GM12878 (cell line): ENCODE results near the gene ELAVL1. TPM values are rescaled to one million over a fixed set of nuclear protein-coding genes. Genes with fewer than 3 reads are reported as not detected.

ENCODE experiments used
- ATAC-seq: fragments of 200-7000 bp; cut with Tn5 transposase; 3 replicates; pipeline ENCODE4 v1.9.1; 2020; ENCODE audit warnings: mild to moderate bottlenecking, moderate library complexity
- BruUV-seq: library from RNA; stranded (reverse); fragments of 400-500 nt; replicated peaks from 2 replicates; lab custom pipeline; 2021; lab: Mats Ljungman, UMichigan
- CTCF ChIA-PET: fragments of 300-600 bp; sonication (Branson Sonifier 250); formaldehyde crosslinking; extraction: SDS; loops from one replicate; lab custom pipeline; 2021; ENCODE audit warnings: inconsistent platforms; lab: Yijun Ruan, JAX
- POLR2A ChIA-PET: fragments of 350-600 bp; formaldehyde crosslinking; extraction: SDS; loops from one replicate; lab custom pipeline; 2021; ENCODE audit warnings: inconsistent platforms; lab: Charles Lee
- RAD21 ChIA-PET: fragments of 300-600 bp; sonication (Branson Sonifier 250); formaldehyde crosslinking; loops from one replicate; lab custom pipeline; 2023; ENCODE audit warnings: antibody characterized with exemption; ENCODE audit not compliant: unreplicated experiment; lab: Charles Lee
- SMC1A ChIA-PET: fragments of 300-600 bp; sonication (Branson Sonifier 250); formaldehyde crosslinking; loops from one replicate; lab custom pipeline; 2023; ENCODE audit not compliant: unreplicated experiment, uncharacterized antibody; lab: Charles Lee
- DNase-seq: peaks from one replicate; pipeline ENCODE4 v3.0.0-alpha.2; 2011; ENCODE audit warnings: low read depth, low spot score
- FAIRE-seq: peaks from 3 replicates; lab custom pipeline; 2011; peaks lifted over from hg19 to GRCh38; lab: Jason Lieb, UNC
- H2AFZ ChIP-seq: 2 replicates; pipeline ENCODE4 v1.6.0; 2011; ENCODE audit warnings: low read depth, low read length, control low read depth; ENCODE audit not compliant: control insufficient read depth
- H3K27ac ChIP-seq: 2 replicates; pipeline ENCODE4 v1.5.1; 2011; ENCODE audit warnings: control low read depth; ENCODE audit not compliant: control insufficient read depth, insufficient read depth
- H3K27me3 ChIP-seq, 2 experiments: replicated peaks in 1 of 2; 2 replicates each; pipeline versions ENCODE4 v1.6.0 to v1.6.1; 2011; ENCODE audit warnings: low read length in 1 of 2; ENCODE audit not compliant: control insufficient read depth in 2 of 2, insufficient read depth in 2 of 2
- H3K36me3 ChIP-seq, 2 experiments: 2 replicates each; pipeline ENCODE4 v1.5.1; 2011; ENCODE audit warnings: low read length in 1 of 2; ENCODE audit not compliant: control insufficient read depth in 2 of 2, insufficient read depth in 2 of 2
- H3K4me1 ChIP-seq: 2 replicates; pipeline ENCODE4 v1.6.1; 2011; ENCODE audit warnings: mild to moderate bottlenecking, low read length, moderate library complexity, mixed read lengths; ENCODE audit not compliant: control insufficient read depth, insufficient read depth
- H3K4me2 ChIP-seq: 2 replicates; pipeline ENCODE4 v1.6.0; 2011; ENCODE audit warnings: control low read depth; ENCODE audit not compliant: control insufficient read depth, insufficient read depth
- H3K4me3 ChIP-seq: fragments of 200-600 bp; sonication (generic); 2 replicates; pipeline ENCODE4 v1.5.1; 2016
- H3K79me2 ChIP-seq: 2 replicates; pipeline ENCODE4 v1.6.0; 2011; ENCODE audit warnings: low read length; ENCODE audit not compliant: control insufficient read depth, insufficient read depth
- H3K9ac ChIP-seq: 2 replicates; pipeline ENCODE4 v1.8.0; 2011; ENCODE audit warnings: low read length, control low read depth, mixed read lengths; ENCODE audit not compliant: control insufficient read depth, insufficient read depth
- H3K9me3 ChIP-seq: replicated peaks from 3 replicates; pipeline ENCODE4 v1.5.1; 2011; ENCODE audit warnings: mild to moderate bottlenecking, low read length; ENCODE audit not compliant: control insufficient read depth, insufficient read depth
- H4K20me1 ChIP-seq: 2 replicates; pipeline ENCODE4 v1.6.0; 2011; ENCODE audit not compliant: control insufficient read depth, insufficient read depth
- ATF7 ChIP-seq: fragments of 450-650 bp; IDR thresholded peaks from 2 replicates; pipeline ENCODE4 v1.6.1; 2016; ENCODE audit warnings: low read depth, mild to moderate bottlenecking
- BRCA1 ChIP-seq: IDR thresholded peaks from 2 replicates; pipeline ENCODE4 v1.6.1; 2011; ENCODE audit warnings: low read depth, low read length, improper control_type of control experiment
- CHD2 ChIP-seq: IDR thresholded peaks from 2 replicates; pipeline ENCODE4 v1.6.1; 2011; ENCODE audit warnings: low read depth, low read length, improper control_type of control experiment, borderline replicate concordance
- MXI1 ChIP-seq: fragments of 150-350 bp; IDR thresholded peaks from 2 replicates; pipeline ENCODE4 v1.6.1; 2011; ENCODE audit warnings: low read depth, mild to moderate bottlenecking, inconsistent platforms, low read length, improper control_type of control experiment
- POLR2A ChIP-seq: IDR thresholded peaks from 2 replicates; pipeline ENCODE4 v1.6.1; 2011; ENCODE audit warnings: low read depth, mild to moderate bottlenecking, low read length
- STAT3 ChIP-seq: IDR thresholded peaks from 2 replicates; pipeline ENCODE4 v1.6.1; 2011; ENCODE audit warnings: low read depth, low read length, improper control_type of control experiment
- TBL1XR1 ChIP-seq: IDR thresholded peaks from 2 replicates; pipeline ENCODE4 v1.6.1; 2012; ENCODE audit warnings: low read depth, low read length, improper control_type of control experiment
- ZBTB33 ChIP-seq: fragments of 450-650 bp; IDR thresholded peaks from 2 replicates; pipeline ENCODE4 v1.6.1; 2017; ENCODE audit warnings: mild to moderate bottlenecking
- ZNF274 ChIP-seq: IDR thresholded peaks from one replicate; pipeline ENCODE4 v1.8.0; 2011; ENCODE audit not compliant: insufficient read length, insufficient read depth
- WGBS: methylation state at CpG from one replicate; pipeline ENCODE4 v1.1.6; 2016; ENCODE audit warnings: low lambda C conversion rate; ENCODE audit not compliant: insufficient replicate concordance, insufficient coverage; ENCODE audit errors: missing lambda C conversion rate; 5-methylcytosine and 5-hydroxymethylcytosine counted together
- in situ Hi-C: fragments of 300-500 bp; cut with MboI; formaldehyde crosslinking; loops from 9 replicates; pipeline ENCODE4 v1.14.3; 2018; ENCODE audit warnings: mixed read lengths
- intact Hi-C: fragments of 100-400 bp; cut with micrococcal nuclease; formaldehyde crosslinking; loops from one replicate; pipeline ENCODE4 v1.14.2; 2022; ENCODE audit not compliant: unreplicated experiment
- polyA plus RNA-seq, 11 experiments: library from polyadenylated mRNA; depleted of rRNA in 4 of 11; unstranded in 6 of 11; stranded (reverse) in 5 of 11; fragments of >200 nt; fragmentation: Nextera tagmentation in 4 of 11; fragmentation: Illumina TruSeq in 1 of 11; extraction: Ambion mirVana in 4 of 11; extraction: Trizol in 1 of 11; gene quantifications; 1 replicate in 1 of 11; 2 replicates in 10 of 11; pipeline versions ENCODE4 v1.2.1 to v1.2.3, GENCODE V29; 2011 to 2016; ENCODE audit warnings: inconsistent platforms in 2 of 11, missing spikeins in 2 of 11, low read depth in 1 of 11
- total RNA-seq, 4 experiments: library from RNA; depleted of rRNA in 3 of 4; stranded (reverse); fragments of >200 nt in 3 of 4; fragmentation: Illumina TruSeq in 1 of 4; extraction: Trizol in 1 of 4; gene quantifications; 2 replicates each; pipeline versions ENCODE4 v1.2.1 to v1.2.3, GENCODE V29; 2013 to 2021

ELAVL1 gene
- total and polyA plus RNA-seq, 10 of the 15 experiments (the other 5 are each of a cell fraction or from before 2014, with no cell fraction given), result 7.4 to 155 (median 70.3) TPM

GRCh38 chr19:7979559-7979958 is 25.9 kb downstream of the ELAVL1 start:
- DNase-seq (no peak), FAIRE-seq (no peak), ATAC-seq (no peak)
- intact Hi-C loops, result no loop called here
- Histone ChIP-seq H3K9ac (no peak overlapping the region), H2AFZ (no peak overlapping the region), H3K4me3 (no peak overlapping the region), H3K27ac (no peak overlapping the region), H3K4me1 (no peaks in the 10 kb centered on the region), H3K79me2 (no peaks in the 10 kb centered on the region; the same call in 1 of the 2 replicates), H3K4me2 (no peak overlapping the region), H3K36me3 (peaks cover 23 to 62% of the 10 kb centered on the region in 2 experiments), H3K27me3 (no peaks in the 10 kb centered on the region), H4K20me1 (no peaks in the 10 kb centered on the region; the same call in 1 of the 2 replicates), H3K9me3 (no peaks in the 10 kb centered on the region)
- CTCF ChIA-PET, result no interaction called here
- no TSS peak for BruUV-seq
- in situ Hi-C loops, result no loop called here
- POLR2A ChIA-PET, result no interaction called here
- WGBS, result 92% methylated on average over 8 of the region's 8 CpGs
- SMC1A ChIA-PET, result no interaction called here
- peak; percentile 26; the same call in 1 of the 2 replicates for TF ChIP-seq POLR2A
- no peak for TF ChIP-seq TBL1XR1
- RAD21 ChIA-PET, result interaction anchor here (1.0 kb wide), 1 partner anchor 35 kb away, joined by 3 read pairs; no protein-coding TSS in a partner anchor

DNA sequence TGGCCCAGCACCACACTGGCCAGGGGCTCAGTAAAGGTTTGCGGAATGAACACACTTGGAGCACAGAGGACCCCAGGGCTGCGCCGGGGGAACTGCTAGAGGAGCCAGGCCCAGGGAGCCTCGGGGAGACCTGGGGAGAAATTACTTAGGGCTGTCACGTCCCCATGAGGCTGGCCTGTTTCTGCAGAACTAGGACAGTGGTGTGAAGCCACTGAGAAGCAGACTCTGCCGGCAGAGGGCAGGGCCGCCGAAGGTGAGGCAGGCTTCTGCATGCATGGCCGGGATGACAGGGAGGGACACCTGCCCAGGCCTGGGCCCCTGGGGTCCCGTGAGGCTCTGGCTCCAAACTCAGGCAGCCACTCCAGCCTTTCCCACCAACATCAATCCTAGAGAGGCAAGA is 26.4 kb downstream of the ELAVL1 start:
- no peak overlapping the region for H3K4me2 ChIP-seq
- in situ Hi-C loops, result no loop called here
- H3K36me3 ChIP-seq, result peaks cover 25 to 60% of the 10 kb centered on the region in 2 experiments
- 89% methylated on average over 10 of the region's 10 CpGs for WGBS
- no peaks in the 10 kb centered on the region for H3K9me3 ChIP-seq
- FAIRE-seq, result no peak
- DNase-seq, result no peak
- H3K4me1 ChIP-seq, result no peaks in the 10 kb centered on the region
- no peaks in the 10 kb centered on the region; the same call in 1 of the 2 replicates for H3K79me2 ChIP-seq
- BruUV-seq, result no TSS peak
- POLR2A ChIA-PET, result no interaction called here
- ATAC-seq, result no peak
- H3K27ac ChIP-seq, result no peak overlapping the region
- CTCF ChIA-PET, result no interaction called here
- H3K4me3 ChIP-seq, result no peak overlapping the region
- no peak overlapping the region for H2AFZ ChIP-seq
- no peaks in the 10 kb centered on the region; the same call in 1 of the 2 replicates for H4K20me1 ChIP-seq
- RAD21 ChIA-PET, result no interaction called here
- H3K9ac ChIP-seq, result no peak overlapping the region
- H3K27me3 ChIP-seq, result no peaks in the 10 kb centered on the region
- SMC1A ChIA-PET, result no interaction called here
- TF ChIP-seq ZBTB33 (no peak), CHD2 (no peak), MXI1 (no peak), ATF7 (no peak), BRCA1 (no peak), STAT3 (no peak), ZNF274 (no peak)
- intact Hi-C loops, result no loop called here
